OCI-LY1 (cell line): ENCODE results near the gene GATAD1.

ENCODE experiments used
- EZH2 ChIP-seq: fragments of 200-600 bp; sonication (generic), shearing (Covaris generic); IDR thresholded peaks from 2 replicates; pipeline ENCODE4 v1.8.0; 2017; ENCODE audit warnings: borderline replicate concordance, mixed run types, mild to moderate bottlenecking, antibody characterized with exemption, low read length, moderate library complexity, mixed read lengths
- TF ChIP-seq, protein P1 (sequence below): fragments of 200-600 bp; sonication (generic), shearing (Covaris generic); IDR thresholded peaks from 2 replicates; pipeline ENCODE4 v1.5.1; 2017; ENCODE audit warnings: mild to moderate bottlenecking, antibody characterized with exemption, low read length, moderate library complexity, mixed read lengths

DNA sequence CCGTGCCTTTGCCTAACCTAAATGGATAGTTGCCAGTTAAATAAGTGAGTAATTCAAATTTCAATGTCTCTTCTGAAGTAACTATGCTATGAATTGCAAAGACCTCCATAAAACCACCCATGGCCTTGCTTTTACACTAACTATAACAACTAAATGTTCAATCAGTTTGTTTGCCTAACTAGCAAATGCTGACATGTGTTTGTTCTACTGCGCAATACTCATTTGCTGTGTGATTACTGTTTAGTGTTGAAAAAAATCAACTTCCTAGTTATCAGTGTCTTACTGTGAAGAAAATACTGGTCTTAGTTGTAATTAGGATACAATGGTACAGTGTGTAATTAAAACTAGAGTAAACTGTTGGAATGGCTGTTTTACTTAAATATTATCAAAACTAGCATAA is 47.3 kb upstream of the GATAD1 start:
- TF ChIP-seq, protein P1, sequence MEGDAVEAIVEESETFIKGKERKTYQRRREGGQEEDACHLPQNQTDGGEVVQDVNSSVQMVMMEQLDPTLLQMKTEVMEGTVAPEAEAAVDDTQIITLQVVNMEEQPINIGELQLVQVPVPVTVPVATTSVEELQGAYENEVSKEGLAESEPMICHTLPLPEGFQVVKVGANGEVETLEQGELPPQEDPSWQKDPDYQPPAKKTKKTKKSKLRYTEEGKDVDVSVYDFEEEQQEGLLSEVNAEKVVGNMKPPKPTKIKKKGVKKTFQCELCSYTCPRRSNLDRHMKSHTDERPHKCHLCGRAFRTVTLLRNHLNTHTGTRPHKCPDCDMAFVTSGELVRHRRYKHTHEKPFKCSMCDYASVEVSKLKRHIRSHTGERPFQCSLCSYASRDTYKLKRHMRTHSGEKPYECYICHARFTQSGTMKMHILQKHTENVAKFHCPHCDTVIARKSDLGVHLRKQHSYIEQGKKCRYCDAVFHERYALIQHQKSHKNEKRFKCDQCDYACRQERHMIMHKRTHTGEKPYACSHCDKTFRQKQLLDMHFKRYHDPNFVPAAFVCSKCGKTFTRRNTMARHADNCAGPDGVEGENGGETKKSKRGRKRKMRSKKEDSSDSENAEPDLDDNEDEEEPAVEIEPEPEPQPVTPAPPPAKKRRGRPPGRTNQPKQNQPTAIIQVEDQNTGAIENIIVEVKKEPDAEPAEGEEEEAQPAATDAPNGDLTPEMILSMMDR = no peak
- no peak for TF ChIP-seq EZH2
